Right lobe of liver (tissue), 4 donors: ENCODE data around the gene MID2.

Experiments
- CTCF ChIP-seq, 4 donors: fragments of 200-600 bp in 3 of 4; fragments of 450-650 bp in 1 of 4; IDR thresholded peaks; one replicate each; pipeline versions ENCODE4 v1.5.1 to v1.8.0; 2016 to 2022; ENCODE audit warnings: antibody characterized with exemption in 4 of 4, mild to moderate bottlenecking in 2 of 4
- POLR2A ChIP-seq: fragments of 450-650 bp; IDR thresholded peaks from one replicate; pipeline ENCODE4 v1.6.1; 2017; ENCODE audit warnings: antibody characterized with exemption, mild to moderate bottlenecking
- donor health status: DM: no; HTN: no; CAD: no.
- donor health status: DM: no; HTN: no; CAD: no.
- donor health status: DM: no; HTN: yes; CAD: no.

GRCh38 chrX:107850422-107850765 is 24.7 kb downstream of the MID2 start:
- TF ChIP-seq CTCF (IDR thresholded peaks at IDR 0.05) (no peak), POLR2A (no peak)
